ENCODE results near the gene RMDN2.
"Not testable (repeated sequence)": the region's sequence is repeated elsewhere in the genome, so short reads cannot be mapped to it uniquely, and the experiment has no call there.

GRCh38 chr2:37937568-37937967, 12.5 kb downstream of the RMDN2 start:
- TF ChIP-seq ZNF18 (tag by site-specific recombination; IDR thresholded peaks at IDR 0.05); KLF9 (tag by site-specific recombination; IDR thresholded peaks at IDR 0.05; ENCODE audit: low read depth); SALL2 (tag by site-specific recombination; IDR thresholded peaks at IDR 0.05; ENCODE audit: borderline replicate concordance); CTCF (tag by site-specific recombination; IDR thresholded peaks at IDR 0.05); ELK4 (IDR thresholded peaks at IDR 0.05; ENCODE audit: borderline replicate concordance, low read depth, low read length): not testable (repeated sequence)
- TF ChIP-seq, protein P1, sequence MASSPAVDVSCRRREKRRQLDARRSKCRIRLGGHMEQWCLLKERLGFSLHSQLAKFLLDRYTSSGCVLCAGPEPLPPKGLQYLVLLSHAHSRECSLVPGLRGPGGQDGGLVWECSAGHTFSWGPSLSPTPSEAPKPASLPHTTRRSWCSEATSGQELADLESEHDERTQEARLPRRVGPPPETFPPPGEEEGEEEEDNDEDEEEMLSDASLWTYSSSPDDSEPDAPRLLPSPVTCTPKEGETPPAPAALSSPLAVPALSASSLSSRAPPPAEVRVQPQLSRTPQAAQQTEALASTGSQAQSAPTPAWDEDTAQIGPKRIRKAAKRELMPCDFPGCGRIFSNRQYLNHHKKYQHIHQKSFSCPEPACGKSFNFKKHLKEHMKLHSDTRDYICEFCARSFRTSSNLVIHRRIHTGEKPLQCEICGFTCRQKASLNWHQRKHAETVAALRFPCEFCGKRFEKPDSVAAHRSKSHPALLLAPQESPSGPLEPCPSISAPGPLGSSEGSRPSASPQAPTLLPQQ (tag by site-specific recombination; IDR thresholded peaks at IDR 0.05): not testable (repeated sequence)

Measured in HEK293 (cell line).